ENCODE results near the gene ZMYND10.

Gene ZMYND10

GRCh38 chr3:50330330-50330729, 15.2 kb downstream of the ZMYND10 start:
- no peak overlapping the region for H3K4me3 ChIP-seq (ENCODE audit: low read length)
- peaks cover 37% of the 10 kb centered on the region for H3K4me1 ChIP-seq (ENCODE audit: control insufficient read depth, insufficient read depth, low read length)
- no peaks in the 10 kb centered on the region for H3K27me3 ChIP-seq (ENCODE audit: control insufficient read depth, insufficient read depth, low read length)
- H3K9ac ChIP-seq (ENCODE audit: low read depth, low read length), result no peak overlapping the region
- peaks cover 39% of the 10 kb centered on the region for H3K36me3 ChIP-seq (ENCODE audit: insufficient read depth, low read length)
- H3K9me3 ChIP-seq (replicated peaks; ENCODE audit: low read length), result no peaks in the 10 kb centered on the region
- no peak overlapping the region for H3K4me2 ChIP-seq (ENCODE audit: low read length)

- Histone ChIP-seq H3K4me1 (ENCODE audit: control insufficient read depth, insufficient read depth, low read length) (peaks cover 15% of the 10 kb centered on the region), H3K36me3 (ENCODE audit: insufficient read depth, low read length) (peaks cover 39% of the 10 kb centered on the region), H3K9me3 (replicated peaks; ENCODE audit: low read length) (no peaks in the 10 kb centered on the region), H3K27me3 (ENCODE audit: control insufficient read depth, insufficient read depth, low read length) (no peaks in the 10 kb centered on the region), H3K4me2 (ENCODE audit: low read length) (peak within 1 kb of the TSS; percentile 99), H3K4me3 (ENCODE audit: low read length) (peak within 1 kb of the TSS; percentile 92), H3K9ac (ENCODE audit: low read depth, low read length) (peak within 1 kb of the TSS; percentile 96)
Measured at GRCh38 chr3:50327943-50328691, 17.4 kb downstream of the ZMYND10 start, which contains the start of gene TUSC2. Gene TUSC2, minus strand, starts transcription at chr3:50328223. Its CDS starts 124 bp downstream, at chr3:50328099.

GRCh38 chr3:50327129-50327528, 18.4 kb downstream of the ZMYND10 start:
- H3K27me3 ChIP-seq (ENCODE audit: control insufficient read depth, insufficient read depth, low read length), result no peaks in the 10 kb centered on the region
- H3K4me1 ChIP-seq (ENCODE audit: control insufficient read depth, insufficient read depth, low read length), result peaks cover 21% of the 10 kb centered on the region
- H3K36me3 ChIP-seq (ENCODE audit: insufficient read depth, low read length), result peaks cover 38% of the 10 kb centered on the region
- peak overlapping the region; percentile 99 for H3K4me2 ChIP-seq (ENCODE audit: low read length)
- peak overlapping the region; percentile 92 for H3K4me3 ChIP-seq (ENCODE audit: low read length)
- H3K9ac ChIP-seq (ENCODE audit: low read depth, low read length), result peak overlapping the region; percentile 96
- no peaks in the 10 kb centered on the region for H3K9me3 ChIP-seq (replicated peaks; ENCODE audit: low read length)

- Histone ChIP-seq H3K9ac (ENCODE audit: low read depth, low read length) (no peak overlapping the region), H3K4me3 (ENCODE audit: low read length) (no peak overlapping the region), H3K36me3 (ENCODE audit: insufficient read depth, low read length) (peaks cover 28% of the 10 kb centered on the region), H3K4me1 (ENCODE audit: control insufficient read depth, insufficient read depth, low read length) (peaks cover 25% of the 10 kb centered on the region), H3K27me3 (ENCODE audit: control insufficient read depth, insufficient read depth, low read length) (no peaks in the 10 kb centered on the region), H3K9me3 (replicated peaks; ENCODE audit: low read length) (no peaks in the 10 kb centered on the region), H3K4me2 (ENCODE audit: low read length) (no peak overlapping the region)
Measured at GRCh38 chr3:50326182-50326541, 19.4 kb downstream of the ZMYND10 start.

- H3K9ac ChIP-seq (ENCODE audit: low read depth, low read length), result no peak overlapping the region
- no peaks in the 10 kb centered on the region for H3K27me3 ChIP-seq (ENCODE audit: control insufficient read depth, insufficient read depth, low read length)
- H3K36me3 ChIP-seq (ENCODE audit: insufficient read depth, low read length), result peaks cover 23% of the 10 kb centered on the region
- no peaks in the 10 kb centered on the region for H3K9me3 ChIP-seq (replicated peaks; ENCODE audit: low read length)
- H3K4me3 ChIP-seq (ENCODE audit: low read length), result no peak overlapping the region
- H3K4me1 ChIP-seq (ENCODE audit: control insufficient read depth, insufficient read depth, low read length), result peaks cover 25% of the 10 kb centered on the region
- H3K4me2 ChIP-seq (ENCODE audit: low read length), result no peak overlapping the region
Measured at GRCh38 chr3:50325497-50326181, 19.9 kb downstream of the ZMYND10 start.

- no peak overlapping the region for H3K4me3 ChIP-seq (ENCODE audit: low read length)
- H3K9ac ChIP-seq (ENCODE audit: low read depth, low read length), result no peak overlapping the region
- H3K27me3 ChIP-seq (ENCODE audit: control insufficient read depth, insufficient read depth, low read length), result no peaks in the 10 kb centered on the region
- peaks cover 30% of the 10 kb centered on the region for H3K4me1 ChIP-seq (ENCODE audit: control insufficient read depth, insufficient read depth, low read length)
- H3K9me3 ChIP-seq (replicated peaks; ENCODE audit: low read length), result no peaks in the 10 kb centered on the region
- H3K4me2 ChIP-seq (ENCODE audit: low read length), result no peak overlapping the region
- H3K36me3 ChIP-seq (ENCODE audit: insufficient read depth, low read length), result peaks cover 18% of the 10 kb centered on the region
Measured at GRCh38 chr3:50325113-50325480, 20.4 kb downstream of the ZMYND10 start.

- Histone ChIP-seq H3K4me1 (ENCODE audit: control insufficient read depth, insufficient read depth, low read length) (peaks cover 34% of the 10 kb centered on the region), H3K36me3 (ENCODE audit: insufficient read depth, low read length) (peaks cover 16% of the 10 kb centered on the region), H3K27me3 (ENCODE audit: control insufficient read depth, insufficient read depth, low read length) (no peaks in the 10 kb centered on the region), H3K9me3 (replicated peaks; ENCODE audit: low read length) (no peaks in the 10 kb centered on the region), H3K4me2 (ENCODE audit: low read length) (no peak overlapping the region), H3K9ac (ENCODE audit: low read depth, low read length) (no peak overlapping the region), H3K4me3 (ENCODE audit: low read length) (no peak overlapping the region)
Measured at GRCh38 chr3:50324351-50325112, 21.0 kb downstream of the ZMYND10 start.

GRCh38 chr3:50323614-50324199, 21.8 kb downstream of the ZMYND10 start:
- H3K36me3 ChIP-seq (ENCODE audit: insufficient read depth, low read length), result peaks cover 18% of the 10 kb centered on the region
- H3K4me3 ChIP-seq (ENCODE audit: low read length), result no peak overlapping the region
- no peaks in the 10 kb centered on the region for H3K27me3 ChIP-seq (ENCODE audit: control insufficient read depth, insufficient read depth, low read length)
- no peak overlapping the region for H3K9ac ChIP-seq (ENCODE audit: low read depth, low read length)
- H3K4me2 ChIP-seq (ENCODE audit: low read length), result no peak overlapping the region
- H3K9me3 ChIP-seq (replicated peaks; ENCODE audit: low read length), result no peaks in the 10 kb centered on the region
- H3K4me1 ChIP-seq (ENCODE audit: control insufficient read depth, insufficient read depth, low read length), result peaks cover 40% of the 10 kb centered on the region

- Histone ChIP-seq H3K9me3 (replicated peaks; ENCODE audit: low read length) (no peaks in the 10 kb centered on the region), H3K36me3 (ENCODE audit: insufficient read depth, low read length) (peaks cover 24% of the 10 kb centered on the region), H3K4me2 (ENCODE audit: low read length) (no peak overlapping the region), H3K27me3 (ENCODE audit: control insufficient read depth, insufficient read depth, low read length) (no peaks in the 10 kb centered on the region), H3K4me1 (ENCODE audit: control insufficient read depth, insufficient read depth, low read length) (peaks cover 34% of the 10 kb centered on the region), H3K4me3 (ENCODE audit: low read length) (no peak overlapping the region), H3K9ac (ENCODE audit: low read depth, low read length) (no peak overlapping the region)
Measured at GRCh38 chr3:50323092-50323600, 22.4 kb downstream of the ZMYND10 start.

GRCh38 chr3:50322386-50323091, 23.0 kb downstream of the ZMYND10 start, which contains the start of gene HYAL2:
Gene HYAL2, minus strand, starts transcription at chr3:50322745. Its CDS starts 2,256 bp downstream, at chr3:50320489.
- Histone ChIP-seq H3K4me2 (ENCODE audit: low read length) (peak within 1 kb of the TSS; percentile 85), H3K36me3 (ENCODE audit: insufficient read depth, low read length) (peaks cover 29% of the 10 kb centered on the region), H3K4me3 (ENCODE audit: low read length) (peak within 1 kb of the TSS; percentile 73), H3K27me3 (ENCODE audit: control insufficient read depth, insufficient read depth, low read length) (no peaks in the 10 kb centered on the region), H3K9me3 (replicated peaks; ENCODE audit: low read length) (no peaks in the 10 kb centered on the region), H3K4me1 (ENCODE audit: control insufficient read depth, insufficient read depth, low read length) (peaks cover 34% of the 10 kb centered on the region), H3K9ac (ENCODE audit: low read depth, low read length) (peak within 1 kb of the TSS; percentile 96)

All from skeletal muscle satellite cell (primary cell).